B cell (primary cell): ENCODE results near the gene TMBIM1. TPM values are rescaled to one million over a fixed set of nuclear protein-coding genes. Genes with fewer than 3 reads are reported as not detected.

ENCODE experiments used
- ATAC-seq: fragments of 200-7000 bp; cut with Tn5 transposase; one replicate; pipeline ENCODE4 v1.10.0; 2021; ENCODE audit warnings: low read depth, mild to moderate bottlenecking, moderate number of reproducible peaks, moderate library complexity
- CTCF ChIA-PET: fragments of 350-600 bp; sonication (Branson Sonifier 250); formaldehyde crosslinking; loops from one replicate; lab custom pipeline; 2021; ENCODE audit warnings: antibody characterized with exemption, inconsistent platforms; lab: Charles Lee
- POLR2A ChIA-PET: fragments of 350-600 bp; sonication (Branson Sonifier 250); formaldehyde crosslinking; loops from one replicate; lab custom pipeline; 2021; ENCODE audit warnings: antibody characterized with exemption; lab: Charles Lee
- DNase-seq: peaks from one replicate; pipeline ENCODE4 v3.0.0; 2013
- H2AFZ ChIP-seq: 2 replicates; pipeline ENCODE4 v1.6.1; 2012; ENCODE audit warnings: mild to moderate bottlenecking, low read depth, low read length; ENCODE audit not compliant: insufficient read depth, poor library complexity, severe bottlenecking
- H3K27ac ChIP-seq, 2 donors: 1 replicate in 1 of 2; 2 replicates in 1 of 2; pipeline ENCODE4 v1.5.1; 2012 to 2013; ENCODE audit warnings: low read length in 2 of 2, mild to moderate bottlenecking in 2 of 2, moderate library complexity in 1 of 2
- H3K27me3 ChIP-seq, 4 experiments: fragments of 200-600 bp in 1 of 4; sonication (generic) in 1 of 4; replicated peaks in 1 of 4; 1 replicate in 2 of 4; 2 replicates in 2 of 4; pipeline versions ENCODE4 v1.6.1 to v1.7.0; 2013 to 2016; ENCODE audit warnings: low read length in 3 of 4, mild to moderate bottlenecking in 2 of 4, mixed read lengths in 1 of 4, moderate library complexity in 1 of 4; ENCODE audit not compliant: insufficient read depth in 4 of 4, control insufficient read depth in 3 of 4; ENCODE audit errors: control extremely low read depth in 1 of 4
- H3K36me3 ChIP-seq, 2 experiments: replicated peaks in 1 of 2; 1 replicate in 1 of 2; 2 replicates in 1 of 2; pipeline versions ENCODE4 v1.6.1 to v1.7.1; 2013; ENCODE audit warnings: low read length in 1 of 2; ENCODE audit not compliant: insufficient read depth in 2 of 2, control insufficient read depth in 1 of 2; ENCODE audit errors: control extremely low read depth in 1 of 2, extremely low read depth in 1 of 2
- H3K4me1 ChIP-seq, 2 donors: fragments of 200-600 bp in 1 of 2; sonication (generic) in 1 of 2; 1 replicate in 1 of 2; 2 replicates in 1 of 2; pipeline versions ENCODE4 v1.5.1 to v1.6.1; 2013 to 2017; ENCODE audit warnings: low read length in 2 of 2; ENCODE audit not compliant: control insufficient read depth in 2 of 2, insufficient read depth in 2 of 2
- H3K4me2 ChIP-seq: replicated peaks from 2 replicates; pipeline ENCODE3; 2012; ENCODE audit warnings: mild to moderate bottlenecking, low read depth, low read length; ENCODE audit not compliant: poor library complexity, severe bottlenecking
- H3K4me3 ChIP-seq, 5 experiments: fragments of 200-600 bp in 1 of 5; sonication (generic) in 1 of 5; 1 replicate in 3 of 5; 2 replicates in 2 of 5; pipeline versions ENCODE4 v1.5.1 to v1.7.0; 2011 to 2016; ENCODE audit warnings: low read length in 4 of 5, mild to moderate bottlenecking in 4 of 5, low read depth in 2 of 5, control low read depth in 1 of 5, moderate library complexity in 1 of 5; ENCODE audit not compliant: insufficient read depth in 1 of 5; ENCODE audit errors: control extremely low read depth in 1 of 5, extremely low read depth in 1 of 5
- H3K79me2 ChIP-seq: fragments of 200-600 bp; sonication (generic); one replicate; pipeline ENCODE4 v1.6.0; 2016; ENCODE audit warnings: low read length; ENCODE audit not compliant: control insufficient read depth, insufficient read depth
- H3K9ac ChIP-seq: fragments of 200-600 bp; sonication (generic); 2 replicates; pipeline ENCODE4 v1.6.1; 2017; ENCODE audit warnings: mild to moderate bottlenecking, low read length, moderate library complexity
- H3K9me3 ChIP-seq, 3 donors: one replicate each; pipeline versions ENCODE4 v1.6.1 to v1.7.1; 2013; ENCODE audit warnings: low read length in 2 of 3; ENCODE audit not compliant: control insufficient read depth in 2 of 3, insufficient read depth in 1 of 3; ENCODE audit errors: control extremely low read depth in 1 of 3
- H4K20me1 ChIP-seq: 2 replicates; pipeline ENCODE4 v1.6.0; 2012; ENCODE audit warnings: mild to moderate bottlenecking, low read length; ENCODE audit not compliant: insufficient read depth, control insufficient read depth, poor library complexity, severe bottlenecking
- H3K27ac Mint-ChIP-seq: one replicate; pipeline ENCODE4 v1.8.0; 2021; ENCODE audit warnings: mixed read lengths
- H3K27me3 Mint-ChIP-seq: one replicate; pipeline ENCODE4 v1.8.0; 2021; ENCODE audit warnings: mixed read lengths
- H3K4me1 Mint-ChIP-seq: one replicate; pipeline ENCODE4 v1.8.0; 2021; ENCODE audit warnings: mixed read lengths
- H3K4me3 Mint-ChIP-seq: one replicate; pipeline ENCODE4 v1.8.0; 2021; ENCODE audit warnings: mixed read lengths
- H3K9me3 Mint-ChIP-seq: one replicate; pipeline ENCODE4 v1.8.0; 2022; ENCODE audit warnings: mixed read lengths; ENCODE audit not compliant: insufficient read depth
- CTCF ChIP-seq: fragments of 200-600 bp; IDR thresholded peaks from one replicate; pipeline ENCODE4 v1.8.0; 2022; ENCODE audit warnings: antibody characterized with exemption, mild to moderate bottlenecking
- EZH2 ChIP-seq: IDR thresholded peaks from 2 replicates; pipeline ENCODE4 v1.6.1; 2012; ENCODE audit warnings: borderline replicate concordance, low read depth, mild to moderate bottlenecking, moderate library complexity, low read length; ENCODE audit not compliant: insufficient read depth, poor library complexity, severe bottlenecking
- WGBS: methylation state at CpG from one replicate; pipeline ENCODE4 v1.1.5; 2013; ENCODE audit warnings: missing lambda C conversion rate; ENCODE audit not compliant: insufficient coverage; 5-methylcytosine and 5-hydroxymethylcytosine counted together
- intact Hi-C: fragments of 100-400 bp; cut with micrococcal nuclease; formaldehyde crosslinking; loops from one replicate; pipeline ENCODE4 v1.10.0; 2022
- polyA plus RNA-seq: library from polyadenylated mRNA; depleted of rRNA; stranded (reverse); fragments of >200 nt; gene quantifications from 2 replicates; pipeline ENCODE4 v1.2.3, GENCODE V29; 2012
- total RNA-seq, 2 donors: library from RNA; stranded (reverse); fragments of 120-200 nt in 1 of 2; gene quantifications; 1 replicate in 1 of 2; 2 replicates in 1 of 2; pipeline versions ENCODE4 v1.2.3 to v1.2.4, GENCODE V29; 2013 to 2022

Gene TMBIM1
- total and polyA plus RNA-seq, 2 donors (not counting 1 experiment from before 2014, with no cell fraction given): 68.7 to 137 TPM

GRCh38 chr2:218296200-218296599 lies 3.9 kb upstream of the TMBIM1 start:
- ChIA-PET POLR2A (interaction anchor here (2.6 kb wide), 1 partner anchor 10 kb away, joined by 6 read pairs; no protein-coding TSS in a partner anchor), CTCF (interaction anchor here (0.9 to 15.5 kb wide), 6 partner anchors 9 to 101 kb away, joined by 3 to 331 read pairs (median 8); partner anchors contain the start of genes AAMP, CATIP and PNKD)
- Histone ChIP-seq H3K9me3 (no peaks in the 10 kb centered on the region), H3K27ac (no peak overlapping the region), H3K9ac (no peak overlapping the region), H3K4me2 (no peak overlapping the region), H3K27me3 (no peaks in the 10 kb centered on the region), H3K79me2 (peaks cover 33% of the 10 kb centered on the region), H2AFZ (no peak overlapping the region), H3K36me3 (no peaks in the 10 kb centered on the region), H3K4me3 (no peak overlapping the region), H3K4me1 (peaks cover 26 to 35% of the 10 kb centered on the region in 2 donors), H4K20me1 (no peaks in the 10 kb centered on the region)
- 89% methylated on average over 1 of the region's 1 CpG for WGBS
- intact Hi-C loops: no loop called here
- H3K4me3 Mint-ChIP-seq: no peak overlapping the region
- peaks cover 31% of the 10 kb centered on the region for H3K4me1 Mint-ChIP-seq
- ATAC-seq (no peak), DNase-seq (peak; percentile 1)
- no peak overlapping the region for H3K27ac Mint-ChIP-seq
- H3K9me3 Mint-ChIP-seq: no peaks in the 10 kb centered on the region
- TF ChIP-seq EZH2 (no peak), CTCF (no peak)
- no peaks in the 10 kb centered on the region for H3K27me3 Mint-ChIP-seq

- no peak overlapping the region for H3K9ac ChIP-seq
- no peak overlapping the region for H3K4me2 ChIP-seq
- CTCF ChIA-PET: interaction anchor here (0.6 to 15.5 kb wide), 6 partner anchors 8 to 102 kb away, joined by 4 to 331 read pairs (median 8); partner anchors contain the start of genes AAMP, CATIP and PNKD
- POLR2A ChIA-PET: interaction anchor here (0.6 to 2.6 kb wide), 3 partner anchors 9 to 322 kb away, joined by 3 to 8 read pairs (median 6); partner anchors contain the start of gene CTDSP1
- H3K27me3 Mint-ChIP-seq: no peaks in the 10 kb centered on the region
- H3K4me1 Mint-ChIP-seq: peaks cover 41% of the 10 kb centered on the region
- H3K9me3 Mint-ChIP-seq: no peaks in the 10 kb centered on the region
- intact Hi-C loops: no loop called here
- WGBS: 96% methylated on average over 7 of the region's 7 CpGs
- no peaks in the 10 kb centered on the region for H3K36me3 ChIP-seq
- H3K4me1 ChIP-seq: peaks cover 34 to 45% of the 10 kb centered on the region in 2 donors
- H3K4me3 ChIP-seq: no peak overlapping the region
- H3K27ac ChIP-seq: no peak overlapping the region
- no peak overlapping the region for H3K27ac Mint-ChIP-seq
- H3K4me3 Mint-ChIP-seq: no peak overlapping the region
- H3K79me2 ChIP-seq: peaks cover 43% of the 10 kb centered on the region
- ATAC-seq (no peak), DNase-seq (peak; percentile 3)
- H3K27me3 ChIP-seq: no peaks in the 10 kb centered on the region
- no peaks in the 10 kb centered on the region for H4K20me1 ChIP-seq
- H2AFZ ChIP-seq: no peak overlapping the region
- H3K9me3 ChIP-seq: no peaks in the 10 kb centered on the region
- TF ChIP-seq EZH2: no peak
- no peak for TF ChIP-seq CTCF
Observed at GRCh38 chr2:218295029-218295428, 2.7 kb upstream of the TMBIM1 start.
